Measurements from ENCODE around the gene PARD3B.

GRCh38 chr2:205527801-205528200 lies 982.5 kb downstream of the PARD3B start:
- TF ChIP-seq YY1 (IDR thresholded peaks at IDR 0.05; ENCODE audit: extremely low read depth, insufficient replicate concordance, low read depth, low read length) (no peak), CTCF (IDR thresholded peaks at IDR 0.05 in 2 of 3, conservative IDR thresholded peaks at IDR 0.05 in 1 of 3; ENCODE audit: borderline replicate concordance in 1 of 3, insufficient read depth in 1 of 3, low read depth in 2 of 3, low read length in 2 of 3) (no peak), RAD21 (IDR thresholded peaks at IDR 0.05; ENCODE audit: low read depth) (no peak), EZH2 (IDR thresholded peaks at IDR 0.05) (no peak), JUND (IDR thresholded peaks at IDR 0.05) (no peak), POLR2A (IDR thresholded peaks at IDR 0.05; ENCODE audit: borderline replicate concordance, extremely low read depth, insufficient read depth, insufficient read length) (no peak), SIN3A (IDR thresholded peaks at IDR 0.05; ENCODE audit: low read depth) (no peak)
